HepG2 (cell line): ENCODE data around the gene INF2. TPM values are rescaled to one million over a fixed set of nuclear protein-coding genes. Genes with fewer than 3 reads are reported as not detected.

Experiments
- ARHGAP35 ChIP-seq: sonication (generic); formaldehyde crosslinking; IDR thresholded peaks from 2 replicates; pipeline ENCODE4 v1.9.0; 2022; ENCODE audit warnings: mild to moderate bottlenecking, inconsistent platforms, moderate library complexity, missing genetic modification reagents, borderline replicate concordance
- DNMT3B ChIP-seq: conservative IDR thresholded peaks from 2 replicates; pipeline ENCODE4 v1.6.1; 2016; ENCODE audit warnings: missing biosample characterization, control low read depth
- ETV6 ChIP-seq: sonication (generic); formaldehyde crosslinking; conservative IDR thresholded peaks from 2 replicates; pipeline ENCODE4 v1.4.0; 2020; ENCODE audit warnings: missing genetic modification reagents
- FOXO1 ChIP-seq: sonication (generic); formaldehyde crosslinking; IDR thresholded peaks from 2 replicates; pipeline ENCODE4 v1.4.0; 2020; ENCODE audit warnings: missing genetic modification reagents
- HNF1B ChIP-seq: sonication (generic); formaldehyde crosslinking; IDR thresholded peaks from 2 replicates; pipeline ENCODE4 v1.5.1; 2020; ENCODE audit warnings: mild to moderate bottlenecking, moderate library complexity, missing genetic modification reagents
- KLF11 ChIP-seq: IDR thresholded peaks from 2 replicates; pipeline ENCODE4 v1.6.1; 2016; ENCODE audit warnings: missing compliant biosample characterization
- MAFG ChIP-seq: sonication (generic); formaldehyde crosslinking; IDR thresholded peaks from 2 replicates; pipeline ENCODE4 v1.5.1; 2020; ENCODE audit warnings: mild to moderate bottlenecking, missing genetic modification reagents
- MED8 ChIP-seq: sonication (generic); formaldehyde crosslinking; IDR thresholded peaks from 2 replicates; pipeline ENCODE4 v1.8.1; 2023; ENCODE audit warnings: mild to moderate bottlenecking, missing genetic modification reagents; ENCODE audit not compliant: insufficient replicate concordance
- NBN ChIP-seq: fragments of 450-650 bp; conservative IDR thresholded peaks from 2 replicates; pipeline ENCODE4 v1.6.1; 2017
- NFIC ChIP-seq: IDR thresholded peaks from 2 replicates; pipeline ENCODE4 v1.6.1; 2012; ENCODE audit warnings: mild to moderate bottlenecking, low read length, inconsistent platforms
- REXO4 ChIP-seq: sonication (generic); formaldehyde crosslinking; IDR thresholded peaks from 2 replicates; pipeline ENCODE4 v1.8.0; 2022; ENCODE audit warnings: missing genetic modification reagents, mild to moderate bottlenecking, borderline replicate concordance
- ZBTB2 ChIP-seq: sonication (generic); formaldehyde crosslinking; IDR thresholded peaks from 2 replicates; pipeline ENCODE4 v1.8.0; 2022; ENCODE audit warnings: low read depth, missing genetic modification reagents
- ZBTB7B ChIP-seq: sonication (generic); formaldehyde crosslinking; IDR thresholded peaks from 2 replicates; pipeline ENCODE4 v1.4.0; 2020; ENCODE audit warnings: missing genetic modification reagents
- ZMAT5 ChIP-seq: sonication (generic); formaldehyde crosslinking; IDR thresholded peaks from 2 replicates; pipeline ENCODE4 v1.5.0; 2020; ENCODE audit warnings: mild to moderate bottlenecking, low read depth, missing genetic modification reagents, borderline replicate concordance
- ZNF12 ChIP-seq: sonication (generic); formaldehyde crosslinking; IDR thresholded peaks from 2 replicates; pipeline ENCODE4 v1.5.0; 2020; ENCODE audit warnings: missing genetic modification reagents
- ZNF20 ChIP-seq: sonication (generic); formaldehyde crosslinking; IDR thresholded peaks from 2 replicates; pipeline ENCODE4 v1.4.0; 2020; ENCODE audit warnings: mild to moderate bottlenecking, moderate library complexity, missing genetic modification reagents
- ZNF44 ChIP-seq: sonication (generic); formaldehyde crosslinking; IDR thresholded peaks from 2 replicates; pipeline ENCODE4 v1.5.1; 2020; ENCODE audit warnings: mild to moderate bottlenecking, missing genetic modification reagents
- ZNF580 ChIP-seq: IDR thresholded peaks from 2 replicates; pipeline ENCODE4 v1.6.1; 2016; ENCODE audit warnings: low read depth, borderline replicate concordance
- ZNF7 ChIP-seq: IDR thresholded peaks from 2 replicates; pipeline ENCODE4 v1.6.1; 2016; ENCODE audit warnings: missing biosample characterization, missing genetic modification reagents
- ZNF710 ChIP-seq: sonication (generic); formaldehyde crosslinking; IDR thresholded peaks from 2 replicates; pipeline ENCODE4 v1.5.0; 2020; ENCODE audit warnings: mild to moderate bottlenecking, missing genetic modification reagents, borderline replicate concordance
- ZNF749 ChIP-seq: sonication (generic); formaldehyde crosslinking; IDR thresholded peaks from 2 replicates; pipeline ENCODE4 v1.8.0; 2022; ENCODE audit warnings: mild to moderate bottlenecking, missing genetic modification reagents, moderate library complexity, borderline replicate concordance
- ZNF75D ChIP-seq: sonication (generic); formaldehyde crosslinking; IDR thresholded peaks from 2 replicates; pipeline ENCODE4 v1.8.1; 2023; ENCODE audit warnings: missing genetic modification reagents, mild to moderate bottlenecking, borderline replicate concordance
- ZNF773 ChIP-seq: sonication (generic); formaldehyde crosslinking; IDR thresholded peaks from 2 replicates; pipeline ENCODE4 v1.4.0; 2020; ENCODE audit warnings: missing genetic modification reagents, borderline replicate concordance
- ZNF883 ChIP-seq: sonication (generic); formaldehyde crosslinking; IDR thresholded peaks from 2 replicates; pipeline ENCODE4 v1.5.1; 2020; ENCODE audit warnings: mild to moderate bottlenecking, missing genetic modification reagents; ENCODE audit errors: not compliant biosample characterization
- ZZZ3 ChIP-seq: sonication (generic); formaldehyde crosslinking; IDR thresholded peaks from 2 replicates; pipeline ENCODE4 v1.4.0; 2020; ENCODE audit warnings: missing genetic modification reagents, mild to moderate bottlenecking, borderline replicate concordance
- polyA plus RNA-seq, 8 experiments: library from polyadenylated mRNA; depleted of rRNA in 3 of 8; stranded (reverse) in 7 of 8; unstranded in 1 of 8; fragments of >200 nt; fragmentation: Illumina TruSeq in 4 of 8; extraction: Trizol in 4 of 8; gene quantifications; 2 replicates each; pipeline versions ENCODE4 v1.2.1 to v1.2.3, GENCODE V29; 2011 to 2016; ENCODE audit warnings: low read depth in 4 of 8, missing spikeins in 1 of 8, mixed read lengths in 1 of 8; ENCODE audit not compliant: insufficient read depth in 1 of 8
- total RNA-seq, 5 experiments: library from RNA; depleted of rRNA; stranded (reverse); fragments of >200 nt; fragmentation: Illumina TruSeq; extraction: Trizol; gene quantifications; 2 replicates each; pipeline ENCODE4 v1.2.3, GENCODE V29; 2016; ENCODE audit warnings: low read depth in 1 of 5

INF2 gene
- total and polyA plus RNA-seq, 2 of the 13 experiments (the other 11 are each of a cell fraction or from before 2014, with no cell fraction given): 16.4 to 26.4 TPM

GRCh38 chr14:104680806-104681688 is 8.4 kb upstream of the INF2 start (continued):
- TF ChIP-seq ZZZ3 (no peak), ZMAT5 (no peak), KLF11 (CRISPR knock-in tag) (0 out of 2 replicates have a peak, but pooled peaks have one; percentile 44), ZBTB2 (CRISPR knock-in tag) (no peak), ZNF883 (no peak), MED8 (CRISPR knock-in tag) (no peak), ZBTB7B (CRISPR knock-in tag) (no peak), NFIC (no peak), FOXO1 (CRISPR knock-in tag) (no peak), REXO4 (CRISPR knock-in tag) (no peak), ZNF773 (CRISPR knock-in tag) (no peak), ARHGAP35 (CRISPR knock-in tag) (no peak), ZNF44 (no peak), ZNF20 (CRISPR knock-in tag) (no peak), ZNF75D (no peak), MAFG (CRISPR knock-in tag) (no peak), ZNF12 (CRISPR knock-in tag) (no peak), ZNF580 (CRISPR knock-in tag) (peak; percentile 12; the same call in 1 of the 2 replicates), HNF1B (CRISPR knock-in tag) (no peak), ETV6 (no peak), DNMT3B (CRISPR knock-in tag) (peak; percentile 56; the same call in 1 of the 2 replicates), ZNF7 (CRISPR knock-in tag) (no peak), NBN (no peak), ZNF749 (CRISPR knock-in tag) (no peak), ZNF710 (CRISPR knock-in tag) (no peak)
